NCI-H2171 treated with DMSO at 0.1 percent for 48 hours (cell line): Measurements from ENCODE around the gene GRIK1.
"Not testable (repeated sequence)": the region's sequence is repeated elsewhere in the genome, so short reads cannot be mapped to it uniquely, and the experiment has no call there.

Experiments
- DNase-seq: peaks from one replicate; lab custom pipeline; 2025; lab: John Stamatoyannopoulos, UW

Gene GRIK1

DNA sequence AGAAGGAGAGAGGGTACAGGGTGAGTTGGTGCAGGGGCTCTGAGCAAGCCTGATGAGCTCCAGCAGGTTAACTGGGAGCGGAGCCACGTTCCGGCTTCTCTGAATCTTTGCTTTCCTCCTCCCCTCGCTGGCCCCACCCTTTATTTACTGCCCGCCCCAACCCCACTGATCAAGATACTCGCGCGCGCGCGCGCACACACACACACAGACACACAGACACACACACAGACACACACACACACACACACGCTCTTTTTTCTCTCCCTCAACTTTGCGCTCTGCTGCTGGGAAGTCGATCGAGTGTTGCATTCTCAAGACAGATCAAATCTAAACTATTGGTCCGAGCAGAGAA is at the start of gene GRIK1:
Gene GRIK1, minus strand, starts transcription at position 73 of the 352 bp plus-strand sequence.
- DNase-seq, result no peak

DNA sequence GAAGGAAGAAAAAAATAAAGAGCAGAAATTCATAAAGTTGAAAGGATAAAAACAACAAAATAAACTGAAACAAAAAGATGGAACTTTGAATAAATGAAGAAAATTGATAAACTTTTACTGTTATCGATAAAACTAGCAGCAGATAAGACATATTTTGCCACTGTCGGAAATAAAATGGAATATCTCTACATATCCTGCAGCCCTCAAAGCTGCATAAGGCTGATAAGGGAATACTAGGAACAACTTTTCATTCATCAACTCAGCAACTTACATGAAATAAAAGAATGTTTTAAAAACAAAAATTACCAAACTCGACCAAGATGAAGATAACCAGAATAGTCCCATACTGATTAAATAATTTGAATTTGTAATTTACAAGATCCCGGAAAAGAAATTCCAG is 48.0 kb upstream of the GRIK1 start:
- DNase-seq, result no peak

DNA sequence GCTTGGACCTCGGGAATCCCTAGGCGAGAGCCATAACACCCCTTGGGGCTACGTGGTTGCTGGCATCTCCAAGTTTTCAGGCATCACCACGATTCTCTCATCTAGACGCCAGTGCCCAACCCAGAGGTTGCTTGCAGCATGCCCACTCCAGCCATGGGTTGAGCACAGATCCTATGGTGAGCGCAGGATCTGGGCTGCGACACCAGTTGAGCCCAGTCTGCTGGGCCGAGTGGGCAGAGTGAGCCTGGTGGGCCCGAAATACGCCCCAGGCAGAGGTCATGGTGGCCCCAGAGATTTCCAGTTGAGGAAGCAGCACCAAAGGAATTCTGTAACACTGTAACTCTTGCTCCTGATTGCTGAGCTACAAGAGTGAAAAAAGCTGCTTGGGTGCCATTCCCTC is 46.1 kb upstream of the GRIK1 start:
- no peak for DNase-seq

DNA sequence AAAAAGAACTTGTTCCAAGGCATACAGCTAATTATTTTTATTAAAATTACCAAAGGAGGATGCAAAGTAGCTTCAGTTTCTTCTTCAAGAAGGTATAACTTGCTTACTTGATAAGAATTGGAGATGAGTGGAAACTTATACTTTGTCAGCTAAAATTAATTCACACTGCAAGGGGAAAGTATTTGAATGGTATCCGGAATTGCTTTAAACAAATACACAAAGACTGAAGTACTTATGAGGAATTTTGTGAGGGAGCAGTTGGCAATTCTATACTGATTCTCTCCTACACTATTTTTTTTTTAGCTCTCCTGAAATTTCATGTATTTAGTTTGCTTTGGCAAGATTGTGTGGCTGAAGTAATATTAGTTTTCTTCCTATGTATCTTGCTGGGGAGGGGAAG is 39.2 kb upstream of the GRIK1 start:
- no peak for DNase-seq

DNA sequence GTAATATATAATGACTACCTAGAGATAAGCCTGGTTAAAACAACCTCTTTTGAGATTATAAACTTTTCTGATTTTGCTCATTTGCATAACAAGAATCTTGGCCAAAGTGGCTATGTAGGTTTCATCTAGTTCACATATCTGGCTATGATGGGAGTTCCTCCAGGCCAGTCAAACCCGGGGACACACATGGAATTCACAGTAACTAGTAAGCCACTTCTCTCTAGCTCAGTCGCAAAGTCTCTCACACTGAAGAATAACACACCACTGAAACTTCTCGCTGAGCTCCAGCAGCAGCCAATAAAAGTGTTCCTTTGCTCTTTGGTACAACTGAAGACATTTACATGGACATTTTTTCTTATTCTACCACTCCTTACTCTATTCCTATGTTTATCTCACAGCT is 36.0 kb upstream of the GRIK1 start:
- DNase-seq, result no peak

DNA sequence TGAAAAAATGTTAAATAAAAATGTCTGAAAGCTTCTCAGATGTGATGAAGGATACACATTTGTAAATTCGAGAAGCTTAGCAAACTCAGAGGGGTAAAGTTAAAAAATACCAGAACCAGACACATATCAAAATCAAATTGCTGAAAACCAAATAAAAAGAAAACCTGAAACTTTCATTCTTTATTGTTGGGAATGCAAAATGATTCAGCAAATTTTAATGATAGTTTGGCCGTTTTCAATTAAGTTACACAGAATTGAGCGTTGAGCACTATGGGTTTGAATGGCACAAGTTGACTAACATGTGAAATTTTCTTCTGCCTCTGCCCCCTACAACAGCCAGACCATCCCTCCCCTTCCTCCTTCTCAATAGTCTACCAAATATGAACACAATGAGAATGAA is 33.5 kb upstream of the GRIK1 start:
- DNase-seq, result no peak

DNA sequence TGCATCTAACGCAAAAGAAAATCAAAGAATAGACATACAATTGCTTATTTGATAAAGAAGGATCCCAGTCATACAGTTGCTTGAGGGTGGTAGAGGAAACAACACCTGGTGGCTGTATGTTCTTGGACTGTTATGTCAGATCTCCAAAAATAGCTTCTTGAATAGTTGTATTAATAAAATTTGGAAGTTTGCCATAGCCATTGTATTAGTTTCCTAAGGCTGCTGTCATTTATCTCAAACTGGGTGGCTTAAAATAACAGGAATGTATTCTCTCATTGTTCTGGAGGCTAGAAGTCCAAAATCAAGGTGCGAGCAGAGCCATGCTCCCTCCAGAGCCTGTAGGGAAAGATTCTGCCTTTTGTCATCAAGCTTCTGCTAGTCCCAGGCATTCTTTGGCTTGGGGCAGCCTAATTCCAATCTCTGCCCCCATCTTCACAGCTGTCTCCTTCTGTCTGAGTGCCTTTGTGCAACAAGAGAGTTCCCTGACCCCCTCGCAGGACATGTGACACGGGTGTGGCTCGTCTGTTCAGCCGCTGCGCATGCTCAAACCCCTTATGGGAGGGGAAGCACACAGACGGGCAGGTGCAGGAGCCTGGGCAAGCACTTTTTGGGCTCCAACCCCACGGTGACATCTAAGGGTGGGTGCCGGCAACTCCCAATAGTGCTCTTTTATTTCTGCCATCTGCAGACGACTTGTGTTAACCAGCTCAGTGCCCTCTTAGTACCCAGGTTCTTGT is 21.7 kb upstream of the GRIK1 start:
- no peak for DNase-seq

DNA sequence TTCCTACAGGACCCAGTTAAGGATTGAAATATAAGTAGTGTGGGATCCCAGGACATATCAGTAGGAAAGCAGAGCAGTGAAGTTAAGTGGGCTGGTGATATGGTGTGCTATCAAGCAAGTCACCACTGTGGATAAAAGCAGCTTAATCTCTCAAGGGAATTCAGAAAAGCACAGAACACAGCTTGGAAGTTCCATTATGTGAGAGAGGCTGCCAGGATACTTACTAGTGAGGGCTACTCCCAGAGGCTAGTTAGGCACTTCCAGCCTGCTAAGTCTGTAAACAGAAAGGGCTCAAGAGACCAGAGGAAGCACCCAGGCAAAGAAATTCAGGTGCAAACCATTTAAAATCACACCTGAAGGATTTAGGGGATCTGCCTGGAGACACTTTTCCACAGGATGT is 18.8 kb upstream of the GRIK1 start:
- no peak for DNase-seq

DNA sequence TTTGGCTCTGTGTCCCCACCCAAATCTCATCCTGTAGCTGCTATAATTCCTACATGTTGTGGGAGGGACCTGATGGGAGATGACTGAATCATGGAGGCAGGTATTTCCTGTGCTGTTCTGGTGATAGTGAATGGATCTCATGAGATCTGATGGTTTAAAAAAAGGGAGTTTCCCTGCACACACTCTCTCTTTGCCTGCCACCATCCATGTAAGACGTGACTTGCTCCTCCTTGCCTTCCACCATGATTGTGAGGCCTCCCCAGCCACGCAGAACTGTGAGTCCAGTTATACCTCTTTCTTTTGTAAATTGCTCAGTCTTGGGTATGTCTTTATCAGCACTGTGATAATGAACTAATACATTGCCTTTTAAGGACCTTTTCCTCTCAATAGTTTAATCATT is 18.2 kb upstream of the GRIK1 start:
- DNase-seq, result not testable (repeated sequence)

DNA sequence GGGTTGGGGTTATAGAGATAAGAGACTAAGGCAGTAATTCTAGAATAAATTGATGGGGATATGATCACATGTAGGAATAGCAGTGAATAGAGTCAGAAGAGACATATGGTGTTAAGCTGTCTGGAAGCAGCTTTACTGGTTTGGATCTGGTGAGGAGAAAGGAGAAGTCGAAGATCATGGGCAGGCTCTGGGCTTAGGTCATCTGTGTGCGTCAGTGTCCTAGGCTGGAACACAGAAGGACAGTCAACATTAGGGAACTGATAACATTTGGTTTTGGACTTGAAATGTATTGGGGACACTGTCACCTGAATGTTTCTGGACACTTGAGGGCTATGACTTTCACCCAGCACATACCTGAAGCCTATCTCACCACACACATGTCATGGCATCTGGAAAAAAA is 13.9 kb upstream of the GRIK1 start:
- DNase-seq, result no peak

DNA sequence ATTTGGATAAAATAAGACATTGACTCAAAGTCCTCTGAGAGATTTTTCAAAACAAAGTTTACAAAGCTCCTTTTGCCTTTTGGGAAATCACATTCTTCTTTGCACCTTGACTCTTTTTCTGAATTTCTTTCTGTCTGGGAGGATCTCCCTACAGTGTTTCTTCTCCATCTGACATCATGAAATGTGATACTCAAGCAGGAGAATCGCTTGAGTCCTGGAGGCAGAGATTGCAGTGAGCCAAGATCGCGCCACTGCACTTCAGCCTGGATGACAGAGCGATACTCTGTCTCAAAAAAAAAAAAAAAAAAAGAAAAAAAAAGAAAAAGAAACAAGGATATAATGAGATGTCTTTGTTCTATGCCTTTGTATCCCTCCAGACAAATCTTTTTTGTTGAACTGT is 13.3 kb upstream of the GRIK1 start:
- no peak for DNase-seq

DNA sequence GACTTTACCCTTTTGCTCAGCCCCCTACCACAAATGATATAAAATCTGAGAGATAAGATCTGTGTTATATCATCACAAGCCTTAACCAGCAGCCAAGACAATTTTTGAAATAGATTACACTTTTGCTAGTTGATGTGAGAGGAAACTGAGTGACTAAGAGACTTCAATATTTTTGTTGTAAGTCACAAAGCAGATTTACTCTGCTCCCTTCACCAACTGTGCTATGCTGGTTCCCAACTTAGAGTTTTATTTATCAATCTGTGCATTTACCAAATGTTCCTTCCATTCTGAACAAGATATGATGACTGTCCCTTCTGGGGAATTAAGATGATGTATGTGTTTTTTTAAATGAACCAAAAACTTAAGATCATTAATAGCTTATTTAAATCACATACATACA is 12.1 kb upstream of the GRIK1 start:
- DNase-seq, result no peak

DNA sequence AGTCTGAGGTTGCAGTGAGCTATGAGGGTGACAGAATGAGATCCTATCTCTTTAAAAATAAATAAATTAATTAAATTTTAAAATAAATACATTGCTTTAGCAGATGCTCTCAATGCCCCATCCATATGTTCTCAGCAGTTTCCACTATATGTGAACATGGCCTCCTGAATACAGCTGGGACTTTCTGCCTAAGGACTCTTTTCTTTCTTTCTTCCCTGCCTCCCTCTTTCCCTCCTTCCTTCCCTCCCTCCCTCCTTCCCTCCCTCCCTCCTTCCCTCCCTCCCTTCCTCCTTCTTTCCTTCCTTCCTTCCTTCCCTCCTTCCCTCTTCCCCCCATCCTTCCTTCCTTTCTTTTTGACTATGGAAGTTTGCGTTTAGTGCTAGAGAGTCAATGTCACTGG is 10.2 kb upstream of the GRIK1 start:
- DNase-seq, result no peak

DNA sequence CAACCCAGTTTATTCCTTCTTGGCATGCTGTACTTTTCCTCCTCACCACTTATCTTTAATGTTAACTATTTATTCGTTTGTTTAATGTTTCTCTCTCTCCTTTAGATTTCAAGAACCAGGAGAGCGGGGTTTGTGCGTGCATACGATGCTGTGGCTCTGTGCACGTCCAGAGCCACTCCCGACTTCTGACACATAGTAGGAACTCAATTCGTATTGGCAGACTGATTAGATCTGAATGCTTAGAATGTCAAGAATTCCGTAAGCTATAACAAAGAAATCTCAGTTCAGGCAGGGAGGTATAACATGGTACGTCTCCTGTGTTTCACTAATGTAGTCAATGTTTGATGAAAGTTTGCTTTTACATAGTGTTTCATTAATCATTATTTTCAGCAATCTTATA is 7.3 kb upstream of the GRIK1 start:
- DNase-seq, result no peak

DNA sequence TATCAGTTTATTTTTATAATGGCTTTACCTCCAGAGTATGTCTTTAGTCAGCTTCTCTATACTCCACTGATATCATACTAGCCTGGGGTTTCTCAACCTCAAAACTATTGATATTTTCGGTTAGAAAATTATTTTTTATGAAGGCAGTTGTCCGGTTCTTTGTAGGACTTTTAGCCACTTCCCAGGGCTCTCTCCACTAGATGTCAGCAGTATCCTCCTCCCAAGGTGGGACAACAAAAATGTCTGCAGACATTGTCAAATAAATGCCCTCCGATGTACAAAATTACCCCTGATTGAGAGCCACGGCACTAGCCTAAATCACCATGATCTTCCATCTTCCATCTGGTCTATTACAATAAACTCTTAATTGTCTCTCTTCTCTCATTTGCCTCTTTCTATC is 4.1 kb upstream of the GRIK1 start:
- DNase-seq, result no peak

DNA sequence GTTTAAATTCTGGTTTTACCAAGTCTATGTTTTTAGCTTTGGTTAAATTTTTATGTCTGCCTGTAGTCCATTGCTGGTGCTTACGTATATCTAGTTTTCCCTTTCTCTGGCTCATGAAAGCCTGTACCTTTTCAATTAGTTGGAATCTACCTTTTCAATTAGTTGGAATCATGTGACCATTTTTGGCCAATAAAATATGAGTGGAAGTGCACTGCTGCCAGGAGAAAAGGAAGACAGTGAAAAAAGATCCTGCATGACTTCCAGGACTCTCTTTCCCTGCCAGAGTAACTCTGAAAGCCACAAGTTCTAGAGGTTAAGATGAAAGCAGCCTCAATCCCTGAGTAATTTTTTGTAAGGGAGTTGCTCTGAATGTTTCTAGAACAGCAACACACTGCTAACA is 2.2 kb upstream of the GRIK1 start:
- no peak for DNase-seq

DNA sequence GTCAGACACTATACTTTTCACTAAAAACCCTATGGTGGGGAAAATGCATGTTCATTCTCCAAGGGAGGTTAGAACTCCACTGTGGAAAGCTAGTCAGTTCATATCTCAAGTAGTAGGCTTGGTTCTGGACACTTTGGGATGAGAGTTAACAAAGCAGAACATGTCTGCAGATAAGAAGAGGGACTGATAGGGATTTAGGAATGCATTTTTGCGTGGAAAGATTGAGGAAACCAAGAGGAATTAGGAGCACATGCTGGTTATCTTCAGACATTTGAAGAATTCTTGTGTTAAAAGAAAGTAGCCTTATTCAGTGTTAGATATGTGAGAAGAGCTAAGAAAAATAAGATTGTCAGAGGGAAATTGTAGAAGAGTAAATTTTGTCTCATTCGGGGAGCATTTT is 1.2 kb upstream of the GRIK1 start:
- no peak for DNase-seq

DNA sequence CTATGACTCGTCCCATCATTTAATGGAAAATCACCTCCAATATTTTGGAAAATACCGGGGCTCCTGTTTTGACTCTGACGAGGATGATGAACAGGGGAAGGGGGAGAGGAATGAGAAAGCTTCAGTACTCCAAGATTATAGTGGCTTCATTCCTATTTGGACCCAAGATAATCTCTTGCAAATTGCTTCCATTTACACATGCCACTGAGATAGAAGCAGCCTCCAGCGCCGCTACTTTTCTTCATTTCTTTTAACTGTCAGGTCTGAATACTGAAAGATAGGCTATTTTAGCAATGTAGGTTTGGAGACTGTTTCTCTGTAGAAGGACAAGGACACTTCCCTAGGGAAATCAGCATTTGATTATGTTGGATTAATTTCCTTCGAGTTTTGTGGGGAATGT is 565 bp upstream of the GRIK1 start:
- no peak for DNase-seq

DNA sequence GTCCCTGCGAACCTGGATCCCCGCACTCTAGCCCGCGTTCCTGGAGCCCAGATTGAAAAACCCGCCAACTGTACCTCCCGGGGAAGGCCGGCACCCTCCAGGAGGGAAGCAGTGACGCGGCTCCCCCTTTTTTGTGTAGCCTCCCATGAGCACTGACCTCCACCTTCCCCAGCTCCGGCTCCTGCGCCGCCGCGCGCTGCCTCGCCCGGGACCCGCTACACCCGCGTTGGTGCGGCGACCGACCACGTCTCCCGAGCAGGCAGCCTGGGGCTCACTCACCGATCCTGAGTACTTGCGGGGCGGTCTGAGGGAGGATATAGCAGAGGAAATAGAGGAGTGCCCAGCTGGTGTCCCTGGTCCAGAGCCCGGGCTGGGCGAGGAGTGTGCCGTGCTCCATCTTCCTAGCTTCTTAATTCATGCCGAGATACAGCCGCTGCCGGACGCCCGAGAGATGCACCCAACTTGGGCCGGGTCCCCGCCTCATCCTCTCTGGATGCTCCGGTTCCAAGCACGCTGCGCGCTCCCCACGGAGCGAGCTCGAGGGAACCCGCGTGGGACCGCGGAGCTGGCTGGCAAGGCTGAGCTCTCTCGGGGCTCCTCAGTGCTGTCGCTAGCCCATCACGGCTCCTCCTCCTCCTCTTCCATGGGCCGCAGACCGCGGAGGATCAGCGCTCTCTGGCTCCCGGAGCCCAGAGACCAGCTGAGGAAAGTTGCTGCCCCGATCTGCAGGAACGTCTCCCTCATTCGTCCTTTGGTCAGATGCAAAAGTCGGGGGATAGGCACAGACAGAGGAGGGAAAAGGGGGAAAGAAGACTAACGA is 482 bp downstream of the GRIK1 start:
- DNase-seq, result no peak

DNA sequence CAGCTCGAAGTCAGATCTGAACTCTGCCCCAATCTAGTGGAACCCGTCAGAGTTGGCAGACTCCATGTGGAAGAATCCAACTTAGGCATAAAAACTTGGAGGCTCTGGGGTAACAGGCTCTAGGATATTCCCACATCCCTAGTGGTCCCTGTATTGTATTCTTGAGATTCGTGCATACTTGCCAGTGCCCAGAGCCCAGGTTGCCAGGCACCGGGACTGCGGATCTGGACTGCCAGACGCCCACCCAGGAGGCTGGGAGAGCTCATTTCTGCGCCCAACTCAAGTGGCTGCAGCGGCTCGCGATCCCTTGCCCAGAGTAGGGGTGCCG is 1.1 kb downstream of the GRIK1 start:
- DNase-seq, result no peak

DNA sequence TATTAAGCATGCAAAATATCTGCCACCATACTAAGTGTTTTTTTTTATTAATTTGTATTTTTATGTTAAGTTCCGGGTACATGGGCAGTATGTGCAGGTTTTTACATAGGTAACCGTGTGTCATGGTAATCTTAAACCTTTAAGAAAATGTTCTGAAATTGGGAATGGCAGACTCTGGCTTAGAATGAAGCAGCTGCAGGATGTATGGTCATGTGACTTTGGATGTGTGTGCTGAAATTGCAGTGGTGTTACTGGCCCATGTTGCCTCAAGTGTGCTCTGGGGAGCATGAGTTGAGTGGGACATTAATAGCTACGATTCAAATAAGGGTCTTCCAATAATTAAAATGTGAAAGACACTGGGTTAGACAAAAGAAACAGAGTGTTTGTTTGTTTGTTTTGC is 6.7 kb downstream of the GRIK1 start:
- no peak for DNase-seq

DNA sequence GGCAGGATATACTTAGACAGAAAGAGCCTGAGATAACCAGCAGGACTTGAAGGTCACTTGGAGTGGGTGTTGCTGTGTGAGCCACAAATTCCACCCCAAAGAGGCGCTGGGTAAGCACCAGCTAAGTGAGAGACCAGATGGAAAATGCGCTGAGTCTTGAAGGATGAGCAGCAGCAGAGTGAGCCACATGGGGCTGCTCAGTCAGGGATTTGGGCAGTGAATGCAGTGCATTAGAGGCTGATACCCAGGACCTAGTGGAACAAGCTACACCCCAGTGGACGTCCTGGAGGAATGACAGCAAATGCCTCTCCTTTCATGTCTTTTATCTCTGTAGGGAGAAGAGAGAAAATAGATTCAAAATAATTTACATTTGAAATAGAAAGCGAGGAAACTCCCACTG is 11.3 kb downstream of the GRIK1 start:
- no peak for DNase-seq

DNA sequence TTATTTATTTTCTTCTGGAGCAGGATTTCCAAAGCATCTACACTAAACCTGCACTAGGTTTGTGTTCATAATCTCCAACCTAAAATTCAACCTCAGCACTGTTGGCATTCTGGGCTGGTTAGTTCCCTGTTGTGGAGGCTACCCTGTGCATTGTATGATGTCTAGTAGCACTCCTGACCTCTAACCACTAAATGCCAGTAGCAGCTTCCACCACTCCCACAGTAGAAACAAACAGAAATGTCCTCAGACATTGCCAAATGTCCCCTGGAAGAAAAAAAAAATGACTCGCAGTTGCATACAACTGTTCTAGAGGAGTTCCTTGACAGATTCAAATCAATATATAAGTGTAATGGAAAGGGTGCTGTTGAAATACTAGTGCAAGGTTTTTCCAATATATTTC is 18.9 kb downstream of the GRIK1 start:
- DNase-seq, result no peak

DNA sequence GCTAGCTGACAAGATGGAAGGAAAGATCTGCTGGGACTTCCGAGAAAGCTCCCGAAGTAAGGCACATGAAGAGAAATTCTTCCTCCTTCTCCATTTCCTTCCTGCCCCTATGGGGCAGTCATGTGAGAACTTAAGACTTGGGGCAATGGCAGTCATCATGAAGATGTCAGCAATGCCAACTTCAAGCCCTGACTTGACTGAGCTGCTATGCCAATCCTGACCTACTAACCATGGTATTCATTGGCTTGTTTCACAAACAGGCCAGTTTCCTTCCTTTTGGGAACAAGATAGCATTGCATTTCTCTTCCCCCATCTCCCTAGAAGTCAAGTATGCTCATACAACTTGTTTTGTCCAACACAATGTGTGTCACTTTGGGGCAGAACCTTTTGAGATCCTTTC is 25.5 kb downstream of the GRIK1 start:
- DNase-seq, result no peak
